ENCODE results near the gene WDR59. TPM values are rescaled to one million over a fixed set of nuclear protein-coding genes. Genes with fewer than 3 reads are reported as not detected.
"Not testable (repeated sequence)": the region's sequence is repeated elsewhere in the genome, so short reads cannot be mapped to it uniquely, and the experiment has no call there.

WDR59 gene
- total and polyA plus RNA-seq, 8 donors, result 23.0 to 62.3 (median 31.9) TPM

GRCh38 chr16:74997042-74997491, 12.1 kb upstream of the WDR59 start:
- peak overlapping the region in 2 of 4 donors; percentile 1 to 33 for H3K27ac ChIP-seq
- intact Hi-C loops (cut with DNase I), result loop anchor here in 2 of 3 donors (5.0 kb wide), 1 partner anchor 115 kb away; no protein-coding TSS in a partner anchor
- H3K9me3 ChIP-seq, result no peaks in the 10 kb centered on the region
- no peak for TF ChIP-seq CTCF (IDR thresholded peaks at IDR 0.05)
- ATAC-seq, result peak in 1 of 4 donors; percentile 5
- no peaks in the 10 kb centered on the region for H3K27me3 ChIP-seq
- WGBS, 2 donors, result 65 to 70% methylated on average over 8 of the region's 8 CpGs
- no peaks in the 10 kb centered on the region for H3K36me3 ChIP-seq
- no peak for DNase-seq
- no peak overlapping the region for H3K4me3 ChIP-seq
- FAIRE-seq, result no peak
- peaks cover 9 to 21% (median 16%) of the 10 kb centered on the region in 3 donors for H3K4me1 ChIP-seq

GRCh38 chr16:74995986-74996385, 11.1 kb upstream of the WDR59 start:
- no peak for ATAC-seq
- 97 to 100% methylated on average over 1 of the region's 1 CpG for WGBS, 2 donors
- no peaks in the 10 kb centered on the region for H3K36me3 ChIP-seq
- no peaks in the 10 kb centered on the region for H3K27me3 ChIP-seq
- no peak for FAIRE-seq
- no peak overlapping the region for H3K4me3 ChIP-seq
- no peak overlapping the region for H3K27ac ChIP-seq
- H3K4me1 ChIP-seq, result peaks cover 17 to 29% (median 23%) of the 10 kb centered on the region in 3 donors
- DNase-seq, result no peak
- intact Hi-C loops (cut with DNase I), result loop anchor here in 2 of 3 donors (5.0 kb wide), 1 partner anchor 116 kb away; no protein-coding TSS in a partner anchor
- H3K9me3 ChIP-seq, result no peaks in the 10 kb centered on the region
- no peak for TF ChIP-seq CTCF (IDR thresholded peaks at IDR 0.05)

- Histone ChIP-seq H3K4me1 (peaks cover 12 to 17% (median 13%) of the 10 kb centered on the region in 3 donors), H3K4me3 (peak overlapping the region in 1 of 4 donors; percentile 14), H3K36me3 (no peaks in the 10 kb centered on the region), H3K9me3 (no peaks in the 10 kb centered on the region), H3K27me3 (no peaks in the 10 kb centered on the region), H3K27ac (peak overlapping the region; percentile 48 to 82 (median 63))
- WGBS, 2 donors, result 20 to 23% methylated on average over 13 of the region's 13 CpGs
- DNase-seq (peak in 4 of 6 donors; percentile 42 to 46 (median 44)), ATAC-seq (peak; percentile 85 to 91 (median 90)), FAIRE-seq (no peak)
- intact Hi-C loops (cut with DNase I), result no loop called here
- TF ChIP-seq CTCF (IDR thresholded peaks at IDR 0.05), result no peak
Observed at GRCh38 chr16:74991593-74992403, 6.9 kb upstream of the WDR59 start.

GRCh38 chr16:74991268-74991592, 6.3 kb upstream of the WDR59 start:
- DNase-seq (no peak), ATAC-seq (no peak), FAIRE-seq (no peak)
- WGBS, 2 donors, result 32 to 41% methylated on average over 5 of the region's 5 CpGs
- no peaks in the 10 kb centered on the region for H3K36me3 ChIP-seq
- peaks cover 12 to 15% (median 13%) of the 10 kb centered on the region in 3 donors for H3K4me1 ChIP-seq
- intact Hi-C loops (cut with DNase I), result no loop called here
- no peaks in the 10 kb centered on the region for H3K9me3 ChIP-seq
- no peaks in the 10 kb centered on the region for H3K27me3 ChIP-seq
- H3K4me3 ChIP-seq, result no peak overlapping the region
- TF ChIP-seq CTCF (IDR thresholded peaks at IDR 0.05), result no peak
- peak overlapping the region; percentile 48 to 82 (median 63) for H3K27ac ChIP-seq

- WGBS, 2 donors, result 96 to 97% methylated on average over 10 of the region's 10 CpGs
- Histone ChIP-seq H3K27me3 (no peaks in the 10 kb centered on the region), H3K9me3 (no peaks in the 10 kb centered on the region), H3K4me1 (peaks cover 12 to 15% (median 13%) of the 10 kb centered on the region in 3 donors), H3K36me3 (no peaks in the 10 kb centered on the region), H3K27ac (peak overlapping the region; percentile 48 to 82 (median 63)), H3K4me3 (no peak overlapping the region)
- FAIRE-seq (no peak), DNase-seq (no peak), ATAC-seq (no peak)
- no peak for TF ChIP-seq CTCF (IDR thresholded peaks at IDR 0.05)
- intact Hi-C loops (cut with DNase I), result no loop called here
Observed at GRCh38 chr16:74990832-74991231, 5.9 kb upstream of the WDR59 start.

- peaks cover 12 to 15% (median 13%) of the 10 kb centered on the region in 3 donors for H3K4me1 ChIP-seq
- FAIRE-seq; H3K4me3 ChIP-seq; H3K36me3 ChIP-seq; ATAC-seq; H3K27me3 ChIP-seq; DNase-seq; intact Hi-C loops (cut with DNase I); H3K27ac ChIP-seq; H3K9me3 ChIP-seq: not testable (repeated sequence)
- WGBS, 2 donors, result 88 to 95% methylated on average over 3 of the region's 3 CpGs
Observed at GRCh38 chr16:74989864-74990263, 4.9 kb upstream of the WDR59 start.

Measured in pancreas (tissue), 10 donors.